Large intestine (tissue), 1 donor: ENCODE measurements around the gene SLC29A2. TPM values are rescaled to one million over a fixed set of nuclear protein-coding genes. Genes with fewer than 3 reads are reported as not detected.

ENCODE experiments used
- polyA plus RNA-seq: library from polyadenylated mRNA; unstranded; fragments of 120-200 nt; gene quantifications from one replicate; pipeline ENCODE4 v1.2.1, GENCODE V29; 2013

The SLC29A2 gene
- polyA plus RNA-seq, 1 donor = 13.2 TPM

Other genes with a start within 250 kb of the SLC29A2 start
- 18.2 TPM for gene KLC2, start 114.1 kb downstream of the SLC29A2 start, polyA plus RNA-seq
- 122 TPM for gene RAB1B, start 103.1 kb downstream of the SLC29A2 start, polyA plus RNA-seq
- 8.0 TPM for gene CNIH2, start 93.6 kb downstream of the SLC29A2 start, polyA plus RNA-seq
- gene YIF1A, start 82.6 kb downstream of the SLC29A2 start, polyA plus RNA-seq = 102 TPM
- gene TMEM151A, start 79.9 kb downstream of the SLC29A2 start, polyA plus RNA-seq = 3.1 TPM
- 24.6 TPM for gene CD248, start 54.7 kb downstream of the SLC29A2 start, polyA plus RNA-seq
- 5.2 TPM for gene RIN1, start 35.3 kb downstream of the SLC29A2 start, polyA plus RNA-seq
- 32.4 TPM for gene BRMS1, start 26.7 kb downstream of the SLC29A2 start, polyA plus RNA-seq
- gene B4GAT1, start 24.1 kb downstream of the SLC29A2 start, polyA plus RNA-seq = 31.0 TPM
- 1.7 TPM for gene NPAS4, start 49.3 kb upstream of the SLC29A2 start, polyA plus RNA-seq
- 69.5 TPM for gene MRPL11, start 67.1 kb upstream of the SLC29A2 start, polyA plus RNA-seq
- 5.1 TPM for gene PELI3, start 95.1 kb upstream of the SLC29A2 start, polyA plus RNA-seq
- gene DPP3, start 108.7 kb upstream of the SLC29A2 start, polyA plus RNA-seq = 28.8 TPM
- 40.8 TPM for gene BBS1, start 138.9 kb upstream of the SLC29A2 start, polyA plus RNA-seq
- gene ZDHHC24, start 174.3 kb upstream of the SLC29A2 start, polyA plus RNA-seq = 8.5 TPM
- 0.22 TPM for gene ACTN3, start 175.1 kb upstream of the SLC29A2 start, polyA plus RNA-seq
- gene CTSF, start 196.8 kb upstream of the SLC29A2 start, polyA plus RNA-seq = 11.9 TPM
- gene CCDC87, start 221.3 kb upstream of the SLC29A2 start, polyA plus RNA-seq = 0.09 TPM
- gene CCS, start 221.4 kb upstream of the SLC29A2 start, polyA plus RNA-seq = 55.8 TPM
- gene RBM14, start 244.9 kb upstream of the SLC29A2 start, polyA plus RNA-seq = 68.5 TPM